Eye (tissue), 1 donor: Measurements from ENCODE around the gene LBX1.

Experiments
- DNase-seq: peaks from one replicate; pipeline ENCODE4 v3.0.0-alpha.2; 2015

LBX1 gene, protein sequence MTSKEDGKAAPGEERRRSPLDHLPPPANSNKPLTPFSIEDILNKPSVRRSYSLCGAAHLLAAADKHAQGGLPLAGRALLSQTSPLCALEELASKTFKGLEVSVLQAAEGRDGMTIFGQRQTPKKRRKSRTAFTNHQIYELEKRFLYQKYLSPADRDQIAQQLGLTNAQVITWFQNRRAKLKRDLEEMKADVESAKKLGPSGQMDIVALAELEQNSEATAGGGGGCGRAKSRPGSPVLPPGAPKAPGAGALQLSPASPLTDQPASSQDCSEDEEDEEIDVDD

DNA sequence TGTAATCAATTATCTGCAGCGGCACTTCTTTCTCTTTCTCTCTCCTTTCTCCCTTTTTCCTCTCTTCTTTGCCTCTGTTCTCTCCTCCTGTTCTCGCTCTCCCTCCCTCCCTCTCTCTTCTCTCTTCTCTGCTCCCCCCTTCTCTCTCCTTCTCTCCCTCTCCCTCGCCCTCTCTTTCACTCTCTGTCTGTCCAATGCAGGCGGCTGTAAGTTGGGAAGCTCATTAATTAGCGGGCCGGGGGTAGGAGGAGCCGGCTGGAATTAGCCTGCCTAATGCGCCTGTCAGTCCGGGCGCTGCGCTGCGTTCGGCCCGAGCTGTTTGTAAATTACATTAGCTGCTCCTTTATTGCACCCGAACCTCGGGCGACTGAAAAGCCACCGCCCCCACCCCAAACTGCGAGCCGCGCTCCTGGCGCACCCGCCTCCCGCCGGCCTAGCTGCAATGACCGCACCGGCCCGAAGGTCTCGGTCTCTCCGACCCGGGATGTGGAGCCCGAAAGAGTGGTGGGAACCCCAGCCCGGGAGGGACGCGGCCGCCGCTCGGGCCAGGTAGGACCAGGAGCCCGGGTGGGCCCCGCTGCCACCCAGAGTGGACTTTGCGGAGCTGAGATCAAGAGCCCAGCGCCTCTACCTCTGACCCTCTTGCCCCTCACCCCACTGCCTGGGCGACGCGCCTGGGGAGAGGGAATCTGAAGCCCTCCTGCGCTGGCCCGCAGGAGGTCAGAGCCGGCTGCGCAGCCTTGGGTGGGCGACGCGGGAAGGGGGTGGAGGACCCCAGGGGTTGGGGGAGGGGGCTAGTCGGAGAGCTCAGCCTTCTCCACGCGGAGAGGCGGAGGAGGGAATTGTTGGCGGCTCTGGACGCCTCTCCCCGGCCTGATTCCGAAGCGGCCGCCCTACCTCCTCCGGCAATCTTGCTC lies at the start of gene LBX1:
Gene LBX1, minus strand, starts transcription at position 198 of the 917 bp plus-strand sequence. CDS start 648 bp downstream, outside the sequence.
- peak; percentile 65 for DNase-seq

DNA sequence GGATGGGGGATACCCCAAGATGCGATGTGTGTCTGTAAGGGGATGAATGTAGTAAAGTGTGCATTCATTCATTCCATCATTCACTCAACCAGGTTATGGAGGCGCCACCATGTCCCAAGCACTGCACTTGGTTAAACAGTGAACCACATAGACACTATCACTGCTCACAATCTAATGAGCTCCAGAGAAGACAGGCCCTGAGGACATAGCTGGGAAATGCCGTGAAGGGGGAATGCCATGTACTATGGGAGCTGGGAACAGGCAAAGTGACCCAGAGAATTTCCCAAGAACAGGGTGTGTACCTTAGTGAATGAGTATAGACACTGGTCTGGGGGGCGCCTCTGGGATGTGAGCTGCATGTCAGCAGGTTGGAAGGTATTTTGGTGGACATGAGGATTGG lies 44.5 kb upstream of the LBX1 start:
- no peak for DNase-seq

DNA sequence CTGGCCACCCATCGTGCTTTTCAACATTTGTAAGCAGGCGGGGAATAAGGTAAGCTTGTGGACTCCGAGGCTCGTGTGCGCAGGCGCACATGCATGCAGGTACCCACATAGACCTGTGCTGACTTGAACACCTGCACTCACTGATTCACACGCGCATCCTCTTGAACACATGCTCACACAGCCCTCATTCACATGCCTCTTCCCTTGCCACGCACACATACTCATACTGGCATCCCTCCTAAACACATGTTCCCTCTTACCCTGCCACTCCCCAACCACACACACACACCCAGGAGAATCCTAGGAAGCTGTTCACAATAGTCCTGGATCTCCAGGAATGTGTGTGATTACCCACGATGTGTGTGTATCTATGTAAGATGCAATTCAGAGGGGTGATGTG lies 44.1 kb upstream of the LBX1 start:
- DNase-seq = no peak

DNA sequence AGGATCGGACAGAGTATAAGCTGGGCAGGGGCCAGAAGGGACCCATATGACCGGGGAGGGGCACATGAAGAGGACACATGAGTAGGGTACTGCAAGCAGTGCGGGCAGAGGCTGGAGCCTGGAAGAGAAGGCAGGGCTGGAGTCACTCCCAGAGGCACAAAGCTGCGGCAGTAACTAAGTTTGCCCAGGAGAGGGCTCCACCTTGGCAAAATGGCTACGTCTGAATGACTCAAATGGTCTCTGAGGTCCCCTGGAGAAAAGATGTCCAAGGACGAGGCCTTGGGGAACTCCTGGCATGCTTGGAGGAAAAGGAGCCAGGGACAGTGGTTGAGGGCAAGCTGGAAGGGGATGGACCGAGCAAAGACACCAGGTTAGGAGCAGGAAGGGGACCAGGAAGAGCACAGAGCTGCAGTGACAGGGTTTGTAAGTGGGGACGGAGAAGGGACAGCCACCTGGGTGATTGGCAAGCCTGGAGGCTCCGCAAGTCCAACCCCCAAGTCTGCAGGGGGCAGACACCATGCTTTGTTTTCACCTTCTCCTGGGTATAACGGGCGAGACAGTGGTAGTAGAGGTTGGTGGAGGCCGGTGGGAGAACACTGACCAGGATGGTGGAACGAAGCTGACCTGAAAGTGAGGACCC lies 43.1 kb upstream of the LBX1 start:
- peak; percentile 89 for DNase-seq

DNA sequence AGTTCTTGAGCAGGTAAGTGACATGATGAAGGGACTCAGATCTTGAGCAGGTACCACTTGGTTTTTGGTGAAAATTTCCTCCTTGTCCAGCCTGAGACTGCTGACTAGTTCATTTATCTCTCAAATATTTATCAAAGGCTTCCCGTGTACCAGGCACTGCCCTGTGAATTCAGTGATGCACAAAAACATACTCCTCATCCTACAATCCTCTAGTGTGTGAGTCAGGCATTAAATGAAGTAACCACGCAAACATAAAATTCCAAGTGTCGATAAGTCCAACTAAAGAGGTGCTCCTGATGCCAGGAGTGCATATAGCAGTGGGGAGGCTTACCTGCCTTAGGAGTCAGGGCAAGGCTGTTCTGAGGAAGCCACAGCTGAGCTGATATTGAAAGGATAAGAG lies 41.5 kb upstream of the LBX1 start:
- no peak for DNase-seq

DNA sequence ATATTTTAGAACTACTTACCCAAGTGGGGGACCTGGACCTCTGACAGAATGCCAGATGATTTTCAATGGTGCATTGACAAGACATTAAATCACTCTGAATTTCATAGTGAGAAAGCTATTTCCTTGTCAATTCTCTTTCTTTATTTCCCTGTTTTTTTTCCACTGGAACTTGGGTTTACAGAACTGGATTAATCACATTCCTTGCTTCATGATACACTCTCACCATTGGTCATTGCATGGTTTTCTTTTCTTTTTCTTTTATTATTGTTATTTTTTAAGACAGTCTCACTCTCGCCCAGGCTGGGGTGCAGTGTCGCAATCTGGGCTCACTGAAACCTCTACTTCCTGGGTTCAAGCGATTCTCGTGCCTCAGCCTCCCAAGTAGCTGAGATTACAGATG lies 38.5 kb upstream of the LBX1 start:
- DNase-seq = no peak

DNA sequence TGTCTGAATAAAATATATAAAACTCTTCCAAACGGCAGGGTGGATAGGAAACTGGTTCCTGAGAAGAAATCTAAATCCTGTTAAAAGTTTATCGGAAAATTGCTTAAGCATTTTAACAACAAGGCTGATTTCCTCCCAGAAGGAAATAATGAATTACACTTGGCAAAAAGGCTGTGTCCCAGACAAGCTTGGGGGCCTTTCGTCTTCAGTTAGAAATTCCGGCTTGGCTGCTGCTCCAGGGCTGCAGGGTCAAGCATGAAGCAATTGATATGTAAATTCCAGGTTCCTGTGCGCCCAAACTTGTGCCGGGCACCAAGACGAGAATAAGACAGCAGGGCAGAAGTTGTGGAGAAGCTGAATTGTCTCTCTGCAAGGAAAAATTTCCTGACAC lies 38.0 kb upstream of the LBX1 start:
- no peak for DNase-seq

DNA sequence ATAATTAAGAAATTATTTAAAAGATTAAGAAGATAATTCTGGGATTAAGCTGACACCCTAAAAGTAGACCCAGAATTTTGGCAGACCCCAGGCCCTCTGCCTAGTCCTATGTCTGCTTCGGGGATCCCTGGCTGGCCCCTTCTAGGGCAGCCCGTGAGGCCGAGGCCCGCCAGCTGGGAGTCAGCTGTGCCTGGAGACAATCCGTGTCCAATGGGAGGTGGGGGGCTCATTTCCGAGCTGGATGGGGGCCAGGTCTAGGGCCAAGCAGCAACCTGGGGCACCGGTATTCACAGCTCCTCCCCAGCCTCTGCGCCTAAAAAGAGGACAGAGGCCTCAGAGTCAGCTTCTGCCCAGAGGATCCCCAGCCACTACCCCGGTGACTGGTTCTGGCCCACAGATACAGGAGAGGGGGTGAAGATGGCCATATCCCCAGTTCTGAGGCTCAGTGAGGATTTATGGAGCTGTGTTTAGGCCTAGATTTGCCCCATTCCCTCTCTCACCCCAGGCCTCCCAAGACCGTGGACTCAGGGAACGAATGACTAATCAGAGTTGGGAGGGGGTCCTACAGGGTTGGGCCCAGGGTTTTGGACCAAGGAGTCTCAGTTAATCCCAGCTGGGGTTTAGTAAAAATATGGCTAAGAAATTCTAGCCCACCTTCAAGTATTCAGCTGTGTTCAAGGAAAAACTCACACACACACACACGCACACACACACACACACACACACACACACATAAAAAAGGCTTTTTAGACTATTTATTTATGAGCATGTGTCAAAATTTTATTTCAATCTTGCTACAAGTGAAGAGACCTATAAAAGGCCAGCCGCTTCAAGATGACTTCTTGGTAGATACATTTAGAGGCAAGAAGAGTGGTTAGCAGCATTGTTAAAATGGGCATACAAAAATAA lies 37.4 kb upstream of the LBX1 start:
- no peak for DNase-seq

DNA sequence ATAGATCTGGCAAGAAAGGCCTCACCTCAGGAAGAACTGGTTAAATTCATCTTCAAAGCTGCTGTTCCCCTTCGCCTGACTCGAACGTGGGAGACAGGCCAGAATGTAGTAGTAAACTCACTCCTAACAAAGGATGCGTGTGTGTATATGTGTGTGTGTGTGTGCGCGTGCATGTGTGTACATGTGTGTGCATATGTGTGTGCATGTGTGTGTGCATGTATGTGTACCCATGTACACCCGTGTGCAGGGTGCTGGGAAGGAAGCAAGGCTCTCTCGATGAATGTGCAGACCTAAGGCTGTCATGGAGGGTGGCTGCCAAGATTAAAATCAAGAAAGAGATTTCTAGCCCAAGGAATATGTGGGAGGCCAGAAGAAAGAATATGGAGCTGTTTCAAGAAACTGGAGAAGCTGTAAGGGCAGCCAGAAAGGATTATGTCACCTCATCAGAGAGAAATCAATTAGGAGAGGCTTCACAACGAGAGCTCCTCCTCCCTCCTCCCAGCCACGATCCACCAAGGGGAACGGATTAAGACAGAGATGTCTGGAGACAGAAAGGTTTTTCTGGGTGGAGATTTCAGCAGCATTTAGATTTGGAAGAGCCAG lies 34.0 kb upstream of the LBX1 start:
- DNase-seq = peak; percentile 60

DNA sequence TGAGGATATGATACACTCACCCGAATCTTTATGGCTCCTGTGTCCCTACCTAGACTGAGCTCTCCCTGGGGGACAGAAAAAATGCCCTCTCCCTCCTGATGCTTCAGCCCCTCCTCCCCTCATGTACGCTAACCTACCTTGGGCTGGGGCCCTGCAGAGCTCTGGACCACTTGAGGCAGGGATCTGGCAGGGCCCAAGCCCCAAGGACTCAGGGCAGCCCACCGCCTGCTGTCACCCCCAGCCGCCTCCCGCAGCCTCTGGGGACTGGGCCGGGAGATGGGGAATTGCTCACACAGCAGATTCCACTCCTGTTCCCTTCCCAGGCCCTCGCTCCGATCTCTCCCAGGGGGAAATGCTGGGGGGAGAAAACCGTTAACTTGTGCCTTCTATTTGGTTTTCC lies 32.9 kb upstream of the LBX1 start:
- DNase-seq = no peak

DNA sequence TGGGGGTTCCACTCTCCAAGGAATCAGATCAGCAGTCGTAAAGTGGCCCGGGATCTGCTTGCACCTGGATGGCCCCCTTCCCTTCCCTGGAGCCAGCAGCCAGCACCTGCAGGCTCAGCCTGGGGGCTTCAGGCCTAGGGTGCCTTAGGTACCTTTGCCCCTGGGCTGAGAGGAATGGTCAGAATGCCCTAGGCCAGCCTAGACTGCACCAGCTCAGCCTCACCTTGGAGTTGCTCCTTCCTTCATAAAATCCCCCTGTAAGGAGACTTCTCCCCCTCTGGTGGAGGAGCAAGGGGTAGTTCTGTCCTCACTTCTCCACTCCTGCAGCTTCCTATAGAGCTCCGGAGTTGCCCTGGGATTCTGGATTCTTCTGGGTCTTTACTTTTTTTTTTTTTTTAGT lies 32.4 kb upstream of the LBX1 start:
- no peak for DNase-seq

DNA sequence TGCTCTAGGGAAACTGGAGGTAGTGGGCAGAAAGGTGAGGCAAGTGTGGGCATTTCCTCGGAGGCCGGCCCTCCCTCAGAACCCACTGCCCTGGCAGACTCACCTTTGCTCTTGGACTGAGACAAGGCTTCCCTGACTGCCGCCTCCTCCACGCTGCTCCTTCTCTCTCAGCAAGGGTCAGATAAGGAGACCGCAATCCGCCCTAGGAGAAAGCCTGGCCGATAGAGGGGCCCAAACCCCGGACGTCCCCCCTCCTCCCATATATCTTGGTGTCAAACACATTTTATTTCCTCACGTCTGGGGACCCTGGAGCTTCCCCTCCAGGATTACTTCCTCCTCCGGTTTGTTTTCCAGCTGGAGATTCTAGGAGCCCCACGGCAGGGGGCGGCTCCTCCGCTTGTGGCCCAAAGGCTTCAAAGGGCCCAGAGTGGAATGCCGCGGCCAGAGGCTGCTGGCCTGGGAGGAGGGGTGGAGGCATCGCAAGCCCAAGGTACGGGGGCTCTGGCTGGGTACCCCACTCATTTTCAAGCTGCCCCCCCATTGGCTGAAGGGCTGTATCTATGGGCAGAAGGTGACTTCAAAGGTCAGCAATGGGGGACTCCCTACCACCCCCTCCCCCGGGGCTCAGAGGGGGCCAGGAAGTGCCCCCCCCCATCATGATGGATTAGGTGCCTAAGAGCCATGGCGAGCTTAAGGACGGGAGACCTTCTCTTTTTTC lies 31.7 kb upstream of the LBX1 start:
- DNase-seq = no peak

DNA sequence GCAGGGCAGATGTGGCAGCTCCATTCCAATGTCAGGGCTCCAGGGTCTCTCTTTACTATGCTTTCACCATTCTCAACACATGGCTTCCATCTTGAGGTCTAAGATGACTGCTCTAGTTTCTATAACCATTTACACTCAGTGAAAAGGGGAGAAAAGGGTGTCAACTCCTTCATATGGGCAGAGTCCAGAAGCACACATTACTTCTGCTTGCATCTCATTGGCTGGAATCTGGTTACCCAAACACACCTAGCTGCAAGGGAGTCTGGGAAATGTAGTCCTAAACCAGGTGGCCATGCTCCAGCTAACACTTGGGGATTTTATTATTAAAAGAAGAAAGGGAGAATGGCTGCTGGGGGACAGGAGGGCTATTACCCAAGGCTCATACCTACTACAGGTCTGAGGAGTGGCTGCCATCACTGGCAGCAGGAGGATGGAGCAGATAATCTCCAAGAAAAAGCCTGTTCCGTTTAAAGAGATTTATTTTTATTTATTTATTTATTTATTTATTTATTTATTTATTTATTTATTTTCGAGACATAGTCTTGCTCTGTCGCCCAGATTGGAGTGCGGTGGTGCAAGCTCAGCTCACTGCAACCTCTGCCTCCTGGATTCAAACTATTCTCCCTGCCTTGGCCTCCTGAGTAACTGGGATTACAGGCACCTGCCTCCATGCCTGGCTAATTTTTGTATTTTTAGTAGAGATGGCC lies 29.1 kb upstream of the LBX1 start:
- no peak for DNase-seq

DNA sequence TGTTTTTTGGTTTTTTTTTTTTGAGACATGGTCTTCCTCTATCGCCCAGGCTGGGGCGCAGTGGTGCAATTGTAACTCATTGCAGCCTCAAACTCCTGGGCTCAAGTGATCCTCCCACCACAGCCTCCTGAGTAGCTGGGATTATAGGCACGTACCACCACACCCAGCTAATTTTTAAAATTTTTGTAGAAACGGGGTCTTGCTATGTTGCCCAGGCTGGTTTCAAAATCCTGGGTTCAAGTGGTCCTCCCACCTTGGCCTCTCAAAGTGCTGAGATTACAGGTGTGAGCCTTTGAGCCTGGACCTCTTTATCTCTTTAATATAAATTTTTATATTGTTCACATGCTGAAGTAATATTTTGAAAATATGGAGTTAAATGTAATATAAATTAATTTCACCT lies 28.2 kb upstream of the LBX1 start:
- no peak for DNase-seq

DNA sequence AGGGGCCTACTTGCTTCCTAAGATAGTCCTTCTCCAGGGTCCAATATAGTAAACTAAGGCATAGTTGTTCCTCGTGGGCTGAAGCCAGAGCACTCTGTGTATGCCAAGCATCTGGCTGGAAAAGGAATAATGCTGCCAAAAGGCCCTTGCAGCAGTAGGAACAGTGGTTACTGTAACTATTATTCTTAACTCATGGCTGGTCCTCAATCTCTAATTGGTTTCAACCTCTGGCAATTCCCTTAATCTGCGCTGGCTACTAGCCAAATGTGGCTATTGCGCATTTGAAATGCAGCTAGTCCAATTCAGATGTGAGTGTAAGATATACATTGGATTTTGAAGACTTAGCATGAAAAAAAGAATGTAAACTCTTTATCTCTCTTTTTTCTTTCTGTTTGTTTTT lies 27.8 kb upstream of the LBX1 start:
- DNase-seq = no peak

DNA sequence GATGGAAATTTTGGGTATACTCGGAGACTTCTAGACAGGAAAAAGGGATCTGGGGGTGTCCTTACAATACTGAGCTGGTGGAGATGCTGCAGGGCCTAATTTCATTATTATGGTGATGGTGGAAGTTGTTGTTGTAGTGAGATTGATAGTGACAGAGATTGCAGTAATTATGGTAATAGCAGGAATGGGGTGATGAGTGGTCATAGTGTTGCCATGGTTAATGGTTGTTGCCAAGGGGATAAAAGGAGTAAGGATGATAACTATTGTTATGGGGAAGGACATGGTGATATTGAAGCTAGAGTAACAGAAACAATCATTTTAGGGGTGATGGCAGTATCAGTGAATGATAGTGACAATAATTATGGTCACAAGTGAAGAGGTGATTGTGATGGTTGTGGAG lies 27.1 kb upstream of the LBX1 start:
- no peak for DNase-seq

DNA sequence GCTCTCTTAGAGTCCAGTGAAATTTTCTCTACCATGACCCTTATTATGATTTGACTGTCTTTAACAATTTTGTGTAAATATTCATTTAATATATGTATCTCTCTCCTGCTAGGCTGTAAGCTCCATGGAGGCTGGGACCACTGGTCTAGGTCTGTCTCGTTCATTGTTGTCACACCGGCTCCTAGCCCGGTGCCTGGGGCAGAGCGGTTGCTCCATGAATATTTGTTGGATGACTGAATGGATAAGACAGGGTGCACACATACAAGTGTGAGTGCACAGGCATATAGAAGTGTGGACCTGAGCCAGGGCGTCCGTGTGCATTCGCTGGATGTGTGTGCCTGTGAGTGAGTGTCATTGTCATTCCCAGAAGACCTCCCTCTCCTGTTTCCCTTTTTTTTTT lies 20.9 kb upstream of the LBX1 start:
- DNase-seq = no peak

DNA sequence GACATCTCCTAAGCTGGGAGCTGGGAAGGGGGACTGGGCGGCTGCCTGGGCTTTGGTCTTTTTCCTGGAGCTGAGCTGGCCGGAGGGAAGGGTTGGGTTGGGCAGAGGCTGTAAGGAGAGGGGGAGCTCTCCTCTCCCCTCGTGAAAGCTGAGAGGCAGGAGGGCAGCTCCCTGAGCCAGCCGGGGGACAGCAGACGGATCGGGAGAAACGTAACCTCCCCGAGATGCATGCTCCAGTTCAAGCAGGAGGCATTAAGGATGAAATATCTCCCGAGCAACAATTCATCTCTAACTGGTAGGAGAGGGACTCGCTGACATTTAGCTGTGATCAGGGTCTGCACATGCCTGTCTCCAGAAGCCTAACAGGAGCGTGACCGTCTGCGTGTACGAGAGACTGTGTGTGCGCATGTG lies 19.9 kb upstream of the LBX1 start:
- no peak for DNase-seq

DNA sequence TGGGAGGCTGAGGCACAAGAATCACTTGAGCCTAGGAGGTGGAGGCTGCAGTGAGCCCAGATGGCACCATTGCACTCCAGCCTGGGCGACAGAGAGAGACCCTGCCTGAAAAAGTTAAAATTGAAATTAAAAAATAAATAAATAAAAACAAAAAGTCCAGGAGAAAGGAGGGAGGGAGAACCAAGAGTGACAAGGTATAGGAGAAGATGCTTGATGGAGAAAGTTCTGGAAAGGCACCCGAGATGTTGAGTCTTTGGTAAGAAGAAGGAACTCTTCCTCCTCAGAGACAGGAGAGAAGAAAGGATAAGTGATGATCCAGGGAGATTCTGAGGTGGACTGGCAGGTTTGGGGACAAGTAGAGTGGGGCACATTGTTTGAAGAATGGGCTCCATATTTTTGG lies 17.4 kb upstream of the LBX1 start:
- DNase-seq = no peak

DNA sequence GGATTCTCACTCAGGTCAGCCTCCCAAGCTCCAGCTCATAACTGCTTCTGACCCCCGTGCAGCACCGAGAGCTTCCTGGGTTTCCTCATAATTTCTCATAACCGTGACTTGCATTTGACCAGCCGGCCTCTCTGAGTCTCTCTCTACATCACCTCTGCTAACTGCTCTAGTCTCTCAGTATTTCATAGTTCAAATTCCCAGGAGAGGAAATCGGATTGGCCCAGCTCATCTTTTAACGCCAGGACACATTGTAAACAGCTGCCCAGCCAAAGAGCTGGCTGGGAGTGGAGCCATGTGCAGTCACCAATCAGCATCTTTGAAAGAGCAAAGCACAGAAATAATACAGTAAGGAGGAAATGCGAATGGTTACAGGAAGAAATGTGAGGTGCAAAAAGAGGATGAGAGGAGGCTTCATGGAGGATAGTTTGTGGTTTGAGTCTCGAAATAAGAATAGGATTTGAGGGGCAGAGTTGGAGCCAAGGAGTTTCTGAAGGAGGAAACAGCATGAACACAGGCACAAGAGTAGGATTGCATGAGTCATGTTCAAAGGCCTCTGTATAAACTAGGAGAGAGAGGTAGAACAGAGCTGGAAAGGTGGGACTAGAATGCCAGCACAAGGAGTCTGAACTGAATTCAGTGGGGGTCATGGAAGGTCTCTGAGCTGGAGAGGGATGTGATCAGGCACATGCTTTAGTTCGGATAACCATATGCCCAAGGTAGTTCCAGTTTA lies 15.2 kb upstream of the LBX1 start:
- peak; percentile 9 for DNase-seq
